Nephron (organoid): ENCODE results near the gene GET4.

Experiments used
- H3K27ac Mint-ChIP-seq, 3 experiments: 2 replicates each; pipeline ENCODE4 v1.8.0; 2020; ENCODE audit warnings: mixed read lengths in 3 of 3, mild to moderate bottlenecking in 2 of 3, moderate library complexity in 1 of 3
- H3K27me3 Mint-ChIP-seq: 2 replicates; pipeline ENCODE4 v1.8.0; 2021; ENCODE audit warnings: low read depth, mild to moderate bottlenecking, moderate library complexity, mixed read lengths
- H3K36me3 Mint-ChIP-seq: 2 replicates; pipeline ENCODE4 v1.8.0; 2020; ENCODE audit warnings: low read depth, mixed read lengths
- H3K4me1 Mint-ChIP-seq: 2 replicates; pipeline ENCODE4 v1.8.0; 2020; ENCODE audit warnings: mixed read lengths
- H3K4me3 Mint-ChIP-seq, 3 experiments: 2 replicates each; pipeline ENCODE4 v1.8.0; 2020; ENCODE audit warnings: mild to moderate bottlenecking in 3 of 3, mixed read lengths in 3 of 3, moderate library complexity in 2 of 3
- H3K9me3 Mint-ChIP-seq: 2 replicates; pipeline ENCODE4 v1.8.0; 2020; ENCODE audit warnings: mixed read lengths
- CTCF ChIP-seq, 3 experiments: fragments of 200-600 bp; sonication (generic); IDR thresholded peaks; one replicate each; pipeline ENCODE4 v1.5.0; 2021; ENCODE audit warnings: antibody characterized with exemption in 3 of 3; ENCODE audit not compliant: unreplicated experiment in 3 of 3

Gene GET4

GRCh38 chr7:931871-932650, 55.7 kb downstream of the GET4 start:
- Mint-ChIP-seq H3K4me1 (peaks cover 4% of the 10 kb centered on the region), H3K36me3 (no peaks in the 10 kb centered on the region), H3K27me3 (peaks cover 10% of the 10 kb centered on the region), H3K4me3 (no peak overlapping the region), H3K27ac (no peak overlapping the region), H3K9me3 (no peaks in the 10 kb centered on the region)
- TF ChIP-seq CTCF (IDR thresholded peaks at IDR 0.05; ENCODE audit: unreplicated experiment in 3 of 3): no peak

- H3K4me1 Mint-ChIP-seq: no peaks in the 10 kb centered on the region
- no peak overlapping the region for H3K4me3 Mint-ChIP-seq
- TF ChIP-seq CTCF (IDR thresholded peaks at IDR 0.05; ENCODE audit: unreplicated experiment in 3 of 3): no peak
- H3K9me3 Mint-ChIP-seq: no peaks in the 10 kb centered on the region
- H3K27ac Mint-ChIP-seq: no peak overlapping the region
- H3K27me3 Mint-ChIP-seq: peaks cover 10% of the 10 kb centered on the region
- no peaks in the 10 kb centered on the region for H3K36me3 Mint-ChIP-seq
These were observed 56.3 kb downstream of the GET4 start for GRCh38 chr7:932651-932975.

GRCh38 chr7:934469-935163, 58.3 kb downstream of the GET4 start:
- no peak overlapping the region for H3K27ac Mint-ChIP-seq
- H3K27me3 Mint-ChIP-seq: peaks cover 10% of the 10 kb centered on the region
- no peak for TF ChIP-seq CTCF (IDR thresholded peaks at IDR 0.05; ENCODE audit: unreplicated experiment in 3 of 3)
- H3K9me3 Mint-ChIP-seq: no peaks in the 10 kb centered on the region
- H3K4me1 Mint-ChIP-seq: no peaks in the 10 kb centered on the region
- no peak overlapping the region for H3K4me3 Mint-ChIP-seq
- H3K36me3 Mint-ChIP-seq: no peaks in the 10 kb centered on the region

GRCh38 chr7:935164-935873, 59.0 kb downstream of the GET4 start:
- Mint-ChIP-seq H3K36me3 (no peaks in the 10 kb centered on the region), H3K27me3 (peaks cover 14% of the 10 kb centered on the region), H3K4me1 (no peaks in the 10 kb centered on the region), H3K27ac (no peak overlapping the region), H3K4me3 (no peak overlapping the region), H3K9me3 (peaks cover 7% of the 10 kb centered on the region)
- no peak for TF ChIP-seq CTCF (IDR thresholded peaks at IDR 0.05; ENCODE audit: unreplicated experiment in 3 of 3)

GRCh38 chr7:935874-936385, 59.6 kb downstream of the GET4 start:
- Mint-ChIP-seq H3K4me3 (no peak overlapping the region), H3K36me3 (no peaks in the 10 kb centered on the region), H3K27ac (no peak overlapping the region), H3K9me3 (peaks cover 10% of the 10 kb centered on the region), H3K27me3 (peaks cover 18% of the 10 kb centered on the region), H3K4me1 (no peaks in the 10 kb centered on the region)
- no peak for TF ChIP-seq CTCF (IDR thresholded peaks at IDR 0.05; ENCODE audit: unreplicated experiment in 3 of 3)
